Chondrocyte (in vitro differentiated cells): Measurements from ENCODE around the gene FBRSL1. TPM values are rescaled to one million over a fixed set of nuclear protein-coding genes. Genes with fewer than 3 reads are reported as not detected.
A peak's percentile ranks its signal among the peaks of the same experiment; 100 is the strongest.

Experiments
- DNase-seq: peaks from one replicate; pipeline ENCODE4 v3.0.0; 2021; ENCODE audit warnings: mixed read lengths, low spot score
- H3K27ac Mint-ChIP-seq: one replicate; pipeline ENCODE4 v1.8.0; 2021; ENCODE audit warnings: mild to moderate bottlenecking, moderate library complexity, mixed read lengths; ENCODE audit not compliant: unreplicated experiment
- H3K27me3 Mint-ChIP-seq: 2 replicates; pipeline ENCODE4 v1.8.0; 2021; ENCODE audit warnings: low read depth, mixed read lengths
- H3K36me3 Mint-ChIP-seq: 2 replicates; pipeline ENCODE4 v1.8.0; 2021; ENCODE audit warnings: low read depth, mixed read lengths
- H3K4me1 Mint-ChIP-seq: 2 replicates; pipeline ENCODE4 v1.8.0; 2021; ENCODE audit warnings: low read depth, mild to moderate bottlenecking, mixed read lengths
- H3K4me3 Mint-ChIP-seq: one replicate; pipeline ENCODE4 v1.8.0; 2021; ENCODE audit warnings: mild to moderate bottlenecking, moderate library complexity, mixed read lengths; ENCODE audit not compliant: unreplicated experiment
- H3K9me3 Mint-ChIP-seq: 2 replicates; pipeline ENCODE4 v1.8.0; 2021; ENCODE audit warnings: low read depth, mixed read lengths
- total RNA-seq: library from RNA; stranded (reverse); gene quantifications from 3 replicates; pipeline ENCODE4 v1.2.1, GENCODE V29; 2021
- TF ChIP-seq, protein P1 (sequence below): fragments of 200-600 bp; sonication (generic); IDR thresholded peaks from 2 replicates; pipeline ENCODE4 v1.5.0; 2021; ENCODE audit warnings: antibody characterized with exemption, mild to moderate bottlenecking, moderate library complexity

FBRSL1 gene
- total RNA-seq, 1 donor from 2014 or later = 41.1 TPM

DNA sequence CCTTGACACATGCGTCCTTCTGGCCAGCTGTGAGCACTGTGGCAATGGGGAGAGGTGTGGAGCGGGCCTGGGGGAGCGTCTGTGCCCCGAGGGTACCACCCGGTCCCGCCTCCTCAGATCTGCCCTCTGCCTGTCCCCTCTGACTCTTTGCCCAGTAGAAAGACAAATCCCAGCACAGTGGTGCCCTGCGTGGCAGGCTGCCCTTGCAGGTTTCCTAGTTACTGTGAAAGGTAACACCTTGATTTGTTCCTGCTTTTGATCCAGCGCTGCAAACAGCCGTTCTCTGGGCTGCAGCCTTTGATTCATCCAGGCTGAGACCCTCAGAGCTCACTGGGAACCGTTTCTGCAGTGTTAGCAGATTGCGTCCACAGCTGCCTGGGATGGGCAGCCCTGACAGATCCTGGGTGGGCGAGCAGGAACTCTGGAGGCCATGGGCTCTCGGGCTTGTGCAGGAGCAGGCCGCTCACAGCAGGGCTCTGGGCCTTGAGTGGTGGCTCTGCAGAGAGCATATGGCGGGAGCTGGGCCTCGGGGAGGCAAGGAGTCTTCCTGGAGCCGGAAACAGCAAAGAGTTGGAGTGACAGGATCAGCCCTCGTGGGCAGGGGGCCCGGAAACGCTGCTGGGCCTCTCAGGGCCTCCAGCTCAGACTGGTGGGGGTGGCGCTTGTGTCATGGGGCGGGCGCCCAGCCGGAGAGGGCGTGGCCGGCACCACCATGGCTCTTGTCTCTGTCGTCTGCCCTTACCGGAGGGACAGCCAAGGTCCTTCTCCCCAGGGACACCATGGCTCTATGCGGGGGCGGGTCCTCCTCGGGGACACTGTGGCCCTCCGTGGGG lies 16.6 kb downstream of the FBRSL1 start:
- H3K4me3 Mint-ChIP-seq = peak overlapping the region; percentile 50
- peak overlapping the region; percentile 82 for H3K27ac Mint-ChIP-seq
- peaks cover 28% of the 10 kb centered on the region for H3K4me1 Mint-ChIP-seq
- no peaks in the 10 kb centered on the region for H3K9me3 Mint-ChIP-seq
- H3K36me3 Mint-ChIP-seq = no peaks in the 10 kb centered on the region
- DNase-seq = no peak
- TF ChIP-seq, protein P1, sequence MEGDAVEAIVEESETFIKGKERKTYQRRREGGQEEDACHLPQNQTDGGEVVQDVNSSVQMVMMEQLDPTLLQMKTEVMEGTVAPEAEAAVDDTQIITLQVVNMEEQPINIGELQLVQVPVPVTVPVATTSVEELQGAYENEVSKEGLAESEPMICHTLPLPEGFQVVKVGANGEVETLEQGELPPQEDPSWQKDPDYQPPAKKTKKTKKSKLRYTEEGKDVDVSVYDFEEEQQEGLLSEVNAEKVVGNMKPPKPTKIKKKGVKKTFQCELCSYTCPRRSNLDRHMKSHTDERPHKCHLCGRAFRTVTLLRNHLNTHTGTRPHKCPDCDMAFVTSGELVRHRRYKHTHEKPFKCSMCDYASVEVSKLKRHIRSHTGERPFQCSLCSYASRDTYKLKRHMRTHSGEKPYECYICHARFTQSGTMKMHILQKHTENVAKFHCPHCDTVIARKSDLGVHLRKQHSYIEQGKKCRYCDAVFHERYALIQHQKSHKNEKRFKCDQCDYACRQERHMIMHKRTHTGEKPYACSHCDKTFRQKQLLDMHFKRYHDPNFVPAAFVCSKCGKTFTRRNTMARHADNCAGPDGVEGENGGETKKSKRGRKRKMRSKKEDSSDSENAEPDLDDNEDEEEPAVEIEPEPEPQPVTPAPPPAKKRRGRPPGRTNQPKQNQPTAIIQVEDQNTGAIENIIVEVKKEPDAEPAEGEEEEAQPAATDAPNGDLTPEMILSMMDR = no peak
- no peaks in the 10 kb centered on the region for H3K27me3 Mint-ChIP-seq

DNA sequence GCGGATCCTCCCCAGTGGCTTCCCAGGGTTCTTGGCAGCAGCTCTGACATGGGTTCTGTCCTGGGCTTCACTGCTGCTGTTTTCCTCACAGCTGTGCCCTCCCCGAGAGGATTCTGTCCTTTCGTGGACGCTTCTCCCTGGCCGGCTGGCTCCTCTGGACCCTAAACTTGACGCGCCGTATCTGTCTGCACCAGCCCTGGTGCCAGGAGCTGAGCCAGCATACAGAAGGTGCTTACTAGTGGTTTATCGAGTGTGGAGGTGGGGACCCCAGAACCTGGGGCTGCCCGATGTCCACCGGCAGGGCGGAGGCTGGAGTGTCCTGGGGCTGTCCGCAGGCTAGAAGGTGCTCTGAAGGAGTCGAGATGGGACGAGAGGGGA lies 17.2 kb downstream of the FBRSL1 start:
- TF ChIP-seq, protein P1 = no peak
- Mint-ChIP-seq H3K9me3 (no peaks in the 10 kb centered on the region), H3K27ac (peak overlapping the region; percentile 82), H3K4me1 (peaks cover 28% of the 10 kb centered on the region), H3K36me3 (no peaks in the 10 kb centered on the region), H3K27me3 (no peaks in the 10 kb centered on the region), H3K4me3 (peak overlapping the region; percentile 50)
- no peak for DNase-seq

DNA sequence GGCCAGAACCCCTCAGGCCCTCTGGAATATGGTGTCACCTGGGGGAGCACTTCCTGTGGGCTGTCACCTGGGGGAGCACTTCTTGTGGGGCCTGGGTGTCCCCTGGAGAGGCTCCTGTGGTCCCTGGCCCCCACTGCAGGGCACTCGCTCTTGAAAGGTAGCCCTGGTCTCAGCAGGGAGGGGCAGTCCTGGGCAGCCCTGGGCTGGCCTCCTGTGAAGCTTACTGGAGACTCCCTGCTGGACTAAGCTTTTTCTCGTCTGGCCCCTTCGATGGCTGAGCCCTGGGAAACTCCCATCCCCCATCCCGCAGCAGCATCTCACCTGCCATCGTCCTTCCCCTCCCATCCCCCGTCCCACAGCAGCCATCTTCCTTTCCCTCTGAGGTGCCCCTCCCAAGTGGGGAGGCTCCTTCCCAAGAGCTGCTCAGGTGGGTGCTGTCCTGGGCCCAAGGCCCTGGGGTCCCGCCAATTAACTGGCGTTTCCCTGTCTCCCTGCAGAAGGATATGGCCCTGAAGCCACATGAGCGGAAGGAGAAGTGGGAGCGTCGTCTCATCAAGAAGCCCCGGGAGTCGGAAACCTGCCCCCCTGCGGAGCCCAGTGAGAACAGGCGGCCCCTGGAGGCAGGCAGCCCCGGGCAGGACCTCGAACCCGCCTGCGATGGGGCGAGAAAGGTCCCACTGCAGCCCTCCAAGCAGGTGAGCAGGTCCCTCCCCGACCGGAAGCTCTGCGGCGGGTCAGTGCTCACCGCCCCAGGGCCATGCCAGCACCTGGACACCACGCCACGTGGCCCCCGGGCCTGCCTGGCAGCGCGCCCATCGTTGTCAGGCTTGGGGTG lies 17.9 kb downstream of the FBRSL1 start:
- H3K36me3 Mint-ChIP-seq = no peaks in the 10 kb centered on the region
- TF ChIP-seq, protein P1 = peak; percentile 37
- no peaks in the 10 kb centered on the region for H3K9me3 Mint-ChIP-seq
- H3K27me3 Mint-ChIP-seq = no peaks in the 10 kb centered on the region
- DNase-seq = no peak
- H3K4me3 Mint-ChIP-seq = no peak overlapping the region
- no peak overlapping the region for H3K27ac Mint-ChIP-seq
- H3K4me1 Mint-ChIP-seq = peaks cover 28% of the 10 kb centered on the region

DNA sequence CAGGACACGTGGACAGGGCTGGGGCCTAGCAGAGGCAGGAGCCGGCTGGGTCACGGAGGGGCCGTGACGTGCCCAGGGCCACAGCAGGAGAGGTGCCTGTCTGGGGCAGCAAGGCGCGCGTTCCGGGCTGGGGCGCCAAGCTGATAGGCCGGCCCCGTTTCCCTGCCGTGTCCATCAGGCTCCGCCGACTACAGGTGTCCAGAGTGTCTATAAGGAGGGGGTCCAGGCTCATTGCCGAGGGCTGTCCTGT lies 18.5 kb downstream of the FBRSL1 start:
- DNase-seq = no peak
- TF ChIP-seq, protein P1 = no peak
- Mint-ChIP-seq H3K4me3 (no peak overlapping the region), H3K27ac (no peak overlapping the region), H3K36me3 (no peaks in the 10 kb centered on the region), H3K4me1 (peaks cover 33% of the 10 kb centered on the region), H3K27me3 (no peaks in the 10 kb centered on the region), H3K9me3 (no peaks in the 10 kb centered on the region)

DNA sequence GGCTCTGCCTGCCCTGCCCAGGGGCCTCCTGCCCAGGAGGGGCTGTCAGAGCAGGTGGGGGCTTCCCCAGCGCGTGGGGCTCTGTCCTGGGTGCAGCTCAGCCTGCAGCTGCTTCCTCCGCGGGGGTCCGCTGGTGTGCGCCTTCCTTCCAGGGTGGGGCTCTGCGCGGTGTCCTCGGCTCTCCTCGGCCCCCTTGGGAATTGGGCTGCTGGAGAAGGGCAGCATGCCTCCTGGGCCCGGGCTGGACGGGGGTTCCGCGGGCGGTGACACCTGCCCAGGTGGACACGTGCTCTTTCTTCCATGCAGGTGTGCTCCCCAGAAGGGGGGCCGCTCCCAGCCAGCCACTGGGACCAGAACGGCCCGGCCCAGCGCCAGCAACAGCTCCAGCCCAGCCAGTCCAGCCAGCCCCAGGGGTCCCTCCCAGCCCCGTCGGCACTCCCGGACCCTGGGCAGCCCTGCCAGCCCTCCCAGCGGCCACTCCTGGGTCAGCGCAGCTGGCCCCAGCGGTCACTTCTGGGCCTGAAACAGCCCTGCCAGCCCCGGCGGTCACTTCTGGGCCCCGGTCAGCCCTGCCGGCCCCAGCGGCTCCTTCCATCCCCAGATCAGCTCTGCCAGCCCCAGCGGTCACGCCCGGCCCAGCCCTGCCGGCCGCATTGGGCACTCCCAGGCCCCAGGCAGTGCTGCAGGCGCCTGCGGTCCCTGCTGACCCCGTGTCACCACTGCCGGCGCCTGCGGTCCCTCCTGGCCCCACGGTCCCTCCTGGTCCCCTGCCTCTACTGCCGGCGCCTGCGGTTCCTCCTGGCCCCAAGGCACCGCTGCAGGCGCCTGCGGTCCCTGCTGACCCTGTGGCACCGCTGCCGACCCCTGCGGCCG lies 19.1 kb downstream of the FBRSL1 start:
- no peaks in the 10 kb centered on the region for H3K9me3 Mint-ChIP-seq
- DNase-seq = no peak
- TF ChIP-seq, protein P1 = no peak
- no peak overlapping the region for H3K4me3 Mint-ChIP-seq
- peaks cover 33% of the 10 kb centered on the region for H3K4me1 Mint-ChIP-seq
- no peaks in the 10 kb centered on the region for H3K27me3 Mint-ChIP-seq
- no peak overlapping the region for H3K27ac Mint-ChIP-seq
- H3K36me3 Mint-ChIP-seq = no peaks in the 10 kb centered on the region
